A673 (cell line): Measurements from ENCODE around the gene TAF1L. TPM values are rescaled to one million over a fixed set of nuclear protein-coding genes. Genes with fewer than 3 reads are reported as not detected.

ENCODE experiments used
- BruUV-seq: library from RNA; stranded (reverse); fragments of 400-500 nt; replicated peaks from 2 replicates; lab custom pipeline; 2021; lab: Mats Ljungman, UMichigan
- CTCF ChIA-PET: fragments of 300-600 bp; sonication (Branson Sonifier 250); formaldehyde crosslinking; loops from one replicate; lab custom pipeline; 2022; ENCODE audit warnings: antibody characterized with exemption; lab: Charles Lee
- POLR2A ChIA-PET: fragments of 300-600 bp; sonication (Branson Sonifier 250); formaldehyde crosslinking; loops from one replicate; lab custom pipeline; 2022; ENCODE audit warnings: antibody characterized with exemption; ENCODE audit not compliant: low non-redundant PET; lab: Charles Lee
- DNase-seq: peaks from one replicate; pipeline ENCODE4 v3.0.0-alpha.2; 2015; ENCODE audit warnings: low spot score
- H3K27ac ChIP-seq: fragments of 200-600 bp; sonication (generic); 2 replicates; pipeline ENCODE4 v1.5.1; 2016; ENCODE audit warnings: mixed run types, low read depth, mild to moderate bottlenecking, mixed read lengths, antibody characterized with exemption, low read length; ENCODE audit not compliant: poor library complexity, severe bottlenecking
- H3K27me3 ChIP-seq: fragments of 200-600 bp; sonication (generic); replicated peaks from 2 replicates; pipeline ENCODE4 v1.6.1; 2017; ENCODE audit warnings: mixed run types, low read depth, mild to moderate bottlenecking, mixed read lengths, antibody characterized with exemption, low read length; ENCODE audit not compliant: insufficient read depth, poor library complexity
- H3K36me3 ChIP-seq: fragments of 200-600 bp; sonication (generic); 2 replicates; pipeline ENCODE4 v1.6.1; 2016; ENCODE audit warnings: mixed run types, mild to moderate bottlenecking, mixed read lengths, antibody characterized with exemption, low read length; ENCODE audit not compliant: insufficient read depth, poor library complexity, severe bottlenecking
- H3K4me1 ChIP-seq: fragments of 200-600 bp; sonication (generic); 2 replicates; pipeline ENCODE4 v1.6.1; 2017; ENCODE audit warnings: mixed run types, mild to moderate bottlenecking, mixed read lengths, antibody characterized with exemption, low read length; ENCODE audit not compliant: insufficient read depth, poor library complexity, severe bottlenecking
- H3K4me3 ChIP-seq: fragments of 200-600 bp; sonication (generic); 2 replicates; pipeline ENCODE4 v1.5.1; 2016; ENCODE audit warnings: low read depth, mixed run types, mild to moderate bottlenecking, mixed read lengths, low read length; ENCODE audit not compliant: poor library complexity, severe bottlenecking
- H3K9me3 ChIP-seq: fragments of 200-600 bp; sonication (generic); 2 replicates; pipeline ENCODE4 v1.6.1; 2016; ENCODE audit warnings: mixed run types, low read depth, mild to moderate bottlenecking, mixed read lengths, antibody characterized with exemption, low read length; ENCODE audit not compliant: poor library complexity, severe bottlenecking
- CTCF ChIP-seq: fragments of 300-800, 200-600 bp; sonication (generic); conservative IDR thresholded peaks from 2 replicates; pipeline ENCODE4 v1.5.1; 2017; ENCODE audit warnings: low read depth, mild to moderate bottlenecking, antibody characterized with exemption, low read length, moderate library complexity, mixed read lengths
- EZH2 ChIP-seq: fragments of 200-600 bp; sonication (generic); IDR thresholded peaks from 2 replicates; pipeline ENCODE4 v1.6.1; 2017; ENCODE audit warnings: borderline replicate concordance, low read depth, mild to moderate bottlenecking, mixed read lengths, antibody characterized with exemption, low read length; ENCODE audit not compliant: poor library complexity, severe bottlenecking
- intact Hi-C: fragments of 100-400 bp; cut with micrococcal nuclease; formaldehyde crosslinking; loops from one replicate; pipeline ENCODE4 v1.10.0; 2022; ENCODE audit not compliant: unreplicated experiment
- total RNA-seq: library from RNA; stranded (reverse); gene quantifications from 2 replicates; pipeline ENCODE4 v1.2.3, GENCODE V29; 2021

Gene TAF1L
- total RNA-seq, 1 experiment from 2014 or later: not detected

GRCh38 chr9:32672469-32672868, 37.0 kb upstream of the TAF1L start:
- no peak overlapping the region for H3K4me3 ChIP-seq
- ChIA-PET CTCF (no interaction called here), POLR2A (no interaction called here)
- BruUV-seq: no TSS peak
- no peak for TF ChIP-seq EZH2
- TF ChIP-seq CTCF: no peak
- no peaks in the 10 kb centered on the region for H3K9me3 ChIP-seq
- intact Hi-C loops: no loop called here
- no peaks in the 10 kb centered on the region for H3K27me3 ChIP-seq
- no peaks in the 10 kb centered on the region for H3K36me3 ChIP-seq
- no peak for DNase-seq
- H3K4me1 ChIP-seq: no peaks in the 10 kb centered on the region
- no peak overlapping the region for H3K27ac ChIP-seq

- H3K9me3 ChIP-seq: no peaks in the 10 kb centered on the region
- CTCF ChIA-PET: no interaction called here
- intact Hi-C loops: no loop called here
- TF ChIP-seq EZH2 (no peak), CTCF (no peak)
- POLR2A ChIA-PET: no interaction called here
- no peak overlapping the region for H3K4me3 ChIP-seq
- no peaks in the 10 kb centered on the region for H3K27me3 ChIP-seq
- no peaks in the 10 kb centered on the region for H3K36me3 ChIP-seq
- no peak overlapping the region for H3K27ac ChIP-seq
- no peak for DNase-seq
- H3K4me1 ChIP-seq: no peaks in the 10 kb centered on the region
- BruUV-seq: no TSS peak
These were observed 35.9 kb upstream of the TAF1L start for GRCh38 chr9:32671333-32671732.

GRCh38 chr9:32665101-32665500, 29.6 kb upstream of the TAF1L start:
- Histone ChIP-seq H3K4me3 (no peak overlapping the region), H3K27ac (no peak overlapping the region), H3K4me1 (no peaks in the 10 kb centered on the region), H3K36me3 (no peaks in the 10 kb centered on the region), H3K27me3 (no peaks in the 10 kb centered on the region), H3K9me3 (no peaks in the 10 kb centered on the region)
- no peak for DNase-seq
- TF ChIP-seq CTCF (no peak), EZH2 (no peak)
- intact Hi-C loops: no loop called here
- ChIA-PET POLR2A (no interaction called here), CTCF (no interaction called here)
- no TSS peak for BruUV-seq
